HG03060 (cell line): ENCODE data around the gene VAC14.
"Not testable (repeated sequence)": the region's sequence is repeated elsewhere in the genome, so short reads cannot be mapped to it uniquely, and the experiment has no call there.

Source experiments
- ATAC-seq: cut with Tn5 transposase; IDR thresholded peaks from one replicate; pipeline ENCODE4 v1.9.1; 2021; ENCODE audit warnings: low read depth, moderate number of reproducible peaks; ENCODE audit not compliant: unreplicated experiment

The VAC14 gene

DNA sequence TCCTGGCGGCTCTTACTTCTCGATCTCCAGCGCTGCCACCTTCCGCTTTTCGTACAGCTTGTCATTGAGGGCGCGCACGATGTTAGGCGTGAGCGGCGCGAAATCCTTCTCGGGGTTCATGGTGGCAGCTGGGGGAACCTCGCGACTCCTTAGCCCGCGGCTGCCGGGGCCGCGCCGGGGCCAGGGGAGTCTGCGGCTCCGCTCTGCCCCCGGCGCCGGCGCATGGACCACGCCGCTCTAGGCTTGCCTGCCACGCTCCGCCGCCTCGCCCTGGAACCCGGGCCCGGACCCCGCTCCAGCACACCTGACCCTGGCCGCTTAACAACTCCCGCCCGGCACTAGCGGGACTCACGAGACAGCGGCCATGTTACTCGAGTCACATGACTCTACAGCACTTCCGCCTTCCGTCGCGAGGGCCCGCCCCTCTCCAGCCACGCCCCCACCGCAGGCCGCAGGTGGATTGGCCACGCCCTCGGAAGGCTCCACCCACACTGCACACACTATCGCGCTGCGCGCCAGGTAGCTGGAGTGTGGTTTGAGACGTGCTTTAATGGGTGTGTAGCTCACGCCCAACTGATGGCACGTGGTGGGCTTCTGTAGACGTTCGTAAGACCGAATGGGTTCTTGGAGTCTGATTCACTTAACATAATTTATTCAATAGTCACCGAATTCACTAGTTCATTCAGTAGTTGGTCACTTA is at the start of gene VAC14:
Gene VAC14 (minus strand): TSS at position 378 of the 700 bp plus-strand sequence. CDS start 258 bp downstream, at position 120.
- ATAC-seq: peak; percentile 87

DNA sequence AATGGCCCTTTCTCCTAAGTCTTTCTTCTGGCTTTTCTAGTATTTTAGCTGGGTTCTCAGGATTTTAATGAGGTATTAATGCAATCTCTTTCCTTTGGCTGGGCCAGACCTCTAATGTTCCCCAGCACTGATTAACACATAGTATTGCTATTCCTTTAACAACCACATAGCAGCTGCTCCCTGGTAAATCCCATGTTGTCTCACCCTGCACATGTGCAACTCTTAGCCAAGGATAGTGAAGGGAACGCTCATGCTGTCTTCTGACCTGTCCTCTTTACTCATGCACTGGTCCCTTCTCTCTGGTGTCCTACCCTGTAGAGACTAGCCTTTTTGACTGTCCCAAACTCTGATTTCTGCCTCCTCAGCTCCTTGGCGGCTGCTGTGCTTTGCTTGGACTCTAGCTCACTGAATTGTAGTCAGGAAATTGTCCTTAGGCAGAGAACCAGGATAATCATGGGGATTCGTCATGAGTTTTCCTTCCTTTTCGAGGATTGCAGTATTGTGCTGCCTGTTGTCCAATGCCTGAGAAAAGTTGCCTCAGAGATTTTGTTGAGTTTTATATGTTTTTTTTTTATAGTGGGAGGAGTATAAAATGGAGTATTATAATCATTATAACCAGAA is 22.6 kb upstream of the VAC14 start:
- ATAC-seq: not testable (repeated sequence)

DNA sequence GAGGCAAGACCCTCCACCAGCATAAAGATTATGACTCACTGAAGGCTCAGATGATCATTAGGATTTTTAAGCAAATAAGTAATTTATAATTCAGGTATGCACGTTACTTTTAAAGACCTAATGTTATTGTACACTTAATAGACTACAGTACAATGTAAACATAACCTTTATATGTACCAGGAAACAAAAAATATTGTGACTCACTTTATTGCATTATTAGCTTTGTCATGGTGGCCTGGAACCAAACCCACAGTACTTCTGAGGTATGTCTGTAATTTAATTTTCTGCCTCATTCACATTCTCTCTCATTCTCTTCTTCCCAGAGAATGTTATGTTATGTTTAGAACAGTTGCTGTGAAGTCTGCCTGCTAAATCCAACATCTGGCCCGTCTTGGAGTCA is 21.8 kb upstream of the VAC14 start:
- ATAC-seq: not testable (repeated sequence)

DNA sequence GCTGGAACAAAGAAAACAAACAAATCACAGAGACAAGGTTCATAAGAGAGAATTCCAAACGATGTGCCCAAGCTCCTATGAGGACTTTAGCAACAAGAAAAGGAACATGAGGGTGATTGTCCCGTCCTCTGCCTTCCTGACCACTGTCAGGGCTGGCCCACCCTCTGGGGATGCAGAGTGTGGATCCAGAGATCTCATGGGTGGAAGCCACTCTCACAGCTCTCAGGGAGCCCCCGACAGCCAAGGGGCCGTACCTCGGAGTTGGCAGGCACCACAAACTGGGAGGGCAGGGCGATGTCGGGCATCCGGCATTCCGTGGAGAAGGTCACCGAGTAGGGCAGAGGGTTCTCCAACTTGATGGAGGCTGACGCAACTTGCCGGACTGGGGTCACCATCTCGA is 17.1 kb upstream of the VAC14 start:
- ATAC-seq: not testable (repeated sequence)

DNA sequence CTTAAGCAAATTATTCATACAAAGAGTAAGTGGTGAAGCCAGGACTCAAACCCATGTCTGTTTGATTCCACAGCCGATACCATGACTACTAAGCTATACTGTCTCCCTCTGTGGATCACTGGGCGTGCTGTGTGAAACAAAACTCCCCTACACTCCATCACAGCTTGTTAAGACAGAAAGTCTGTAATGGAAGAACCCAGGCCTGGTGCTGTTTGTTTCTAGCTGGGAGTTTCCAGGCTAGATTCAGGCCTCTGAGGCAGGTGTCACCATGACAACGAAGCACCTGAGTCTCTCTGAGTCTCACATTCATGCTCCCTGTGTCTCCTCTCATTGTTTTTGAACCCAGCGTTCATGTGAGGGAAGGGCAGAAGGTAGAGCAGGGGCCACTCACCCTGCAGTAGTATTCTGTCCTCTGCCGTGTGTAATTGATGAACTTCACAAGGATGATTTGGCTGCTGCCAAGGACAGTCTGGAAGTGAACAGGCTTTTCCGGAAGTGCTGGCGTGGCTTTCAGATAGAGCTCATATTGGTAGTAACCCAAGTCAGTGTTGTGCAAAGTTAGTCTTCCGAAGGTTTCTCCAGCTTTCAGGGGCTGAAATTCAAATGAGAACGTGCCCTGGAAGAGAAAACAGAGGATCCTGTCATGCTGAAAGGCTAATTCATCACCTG is 8.6 kb upstream of the VAC14 start:
- no peak for ATAC-seq

DNA sequence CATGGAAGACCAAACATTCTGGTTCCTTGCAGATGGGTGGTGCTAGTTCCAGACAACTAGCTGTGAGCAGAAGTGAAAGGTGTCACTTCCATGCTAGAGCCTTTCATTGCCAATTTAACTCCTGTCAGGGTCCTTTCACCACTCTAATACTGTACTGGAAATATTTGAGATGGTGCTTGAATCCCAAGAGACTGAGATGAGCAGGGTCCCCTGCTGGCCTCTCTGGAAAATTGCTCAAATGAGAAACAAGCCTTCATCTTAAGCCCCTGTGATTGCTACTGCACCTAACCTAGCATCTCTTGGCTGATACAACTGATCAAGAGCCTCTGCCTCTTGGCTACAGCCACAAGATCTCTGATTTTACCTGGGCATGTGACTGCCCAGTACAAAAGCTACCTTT is 7.4 kb upstream of the VAC14 start:
- ATAC-seq: no peak

DNA sequence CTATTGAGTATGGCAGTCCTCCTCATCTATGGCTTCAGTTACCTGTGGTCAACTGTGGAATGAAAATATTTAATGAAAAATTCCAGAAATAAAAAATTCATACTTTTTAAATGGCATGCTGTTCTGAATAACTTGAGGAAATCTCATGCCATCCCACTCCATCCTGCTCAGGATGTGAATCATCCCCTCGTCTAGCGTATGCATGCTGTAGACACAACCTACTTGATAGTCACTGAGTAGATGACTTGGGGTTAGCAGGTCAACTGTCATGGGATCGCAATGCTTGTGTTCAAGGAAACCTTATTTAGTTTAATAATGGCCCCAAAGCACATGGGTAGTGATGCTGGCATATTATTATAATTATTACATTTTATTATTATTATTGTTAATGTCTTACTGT is 4.8 kb upstream of the VAC14 start:
- no peak for ATAC-seq

DNA sequence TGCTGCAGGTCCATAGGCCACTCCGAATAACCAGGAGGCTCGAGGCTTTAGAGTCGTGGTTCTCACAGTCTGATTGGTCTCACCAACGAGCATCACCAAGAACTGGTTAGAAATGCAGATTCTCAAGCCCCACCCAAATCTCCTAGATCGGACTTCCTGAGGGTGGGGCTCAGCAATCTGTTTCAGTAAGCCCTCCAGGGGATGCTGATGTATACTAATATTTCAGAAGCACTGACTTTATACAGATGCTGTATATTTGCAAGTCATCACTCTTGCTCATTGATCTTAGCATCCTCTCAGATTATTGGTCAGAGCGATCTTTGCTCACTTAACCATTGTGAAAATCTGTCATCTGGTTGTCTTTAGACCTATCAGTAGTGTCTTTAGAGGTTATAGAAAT is 4.4 kb upstream of the VAC14 start:
- no peak for ATAC-seq

DNA sequence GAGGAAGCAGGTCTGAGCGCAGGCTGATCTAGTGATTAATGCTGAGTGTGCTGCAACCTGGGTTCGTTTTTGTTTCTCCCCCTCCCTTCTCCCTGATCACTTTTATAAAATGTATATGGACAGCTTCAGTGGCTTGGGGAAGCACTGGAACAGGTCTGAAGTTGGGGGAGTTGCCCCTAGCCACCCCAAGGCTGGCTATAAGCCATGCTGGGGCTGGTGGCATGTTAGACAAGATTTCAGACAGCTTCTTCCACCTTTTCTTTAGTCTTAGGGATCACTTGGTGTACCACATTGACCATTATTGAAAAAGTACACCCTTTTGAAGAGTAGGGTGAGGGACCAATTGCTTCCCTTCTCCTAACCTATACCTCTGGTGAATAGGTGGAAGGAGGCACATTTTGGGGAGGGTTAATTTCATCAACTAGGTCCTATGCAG is 3.8 kb upstream of the VAC14 start:
- ATAC-seq: no peak

DNA sequence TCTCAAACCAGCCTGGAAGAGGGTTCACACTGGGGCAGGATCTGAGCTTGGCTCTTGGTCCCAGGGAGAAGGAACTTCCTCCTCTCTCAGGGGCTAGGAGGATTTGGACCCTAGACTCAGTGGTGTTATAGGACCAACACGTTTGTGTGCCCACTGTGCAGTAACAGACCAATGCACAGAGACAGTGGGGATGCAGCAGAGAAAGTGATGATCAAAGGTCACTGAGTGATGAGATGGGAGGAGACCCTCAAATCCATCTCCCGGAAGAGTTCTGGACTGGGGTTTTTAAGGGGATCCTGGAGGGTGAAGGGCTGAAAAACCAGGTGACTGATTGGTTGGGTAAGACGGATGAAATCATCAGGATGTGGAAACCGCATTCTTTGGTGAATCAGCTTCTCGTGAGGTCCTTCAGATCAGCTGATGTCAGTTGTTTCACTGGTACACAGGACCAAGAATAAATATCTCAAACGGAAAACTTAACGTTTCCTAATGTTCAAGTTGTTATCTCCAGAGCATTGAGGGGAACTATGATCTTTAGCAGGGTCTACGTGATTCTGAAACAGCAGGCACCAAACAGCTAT is 3.3 kb upstream of the VAC14 start:
- no peak for ATAC-seq

DNA sequence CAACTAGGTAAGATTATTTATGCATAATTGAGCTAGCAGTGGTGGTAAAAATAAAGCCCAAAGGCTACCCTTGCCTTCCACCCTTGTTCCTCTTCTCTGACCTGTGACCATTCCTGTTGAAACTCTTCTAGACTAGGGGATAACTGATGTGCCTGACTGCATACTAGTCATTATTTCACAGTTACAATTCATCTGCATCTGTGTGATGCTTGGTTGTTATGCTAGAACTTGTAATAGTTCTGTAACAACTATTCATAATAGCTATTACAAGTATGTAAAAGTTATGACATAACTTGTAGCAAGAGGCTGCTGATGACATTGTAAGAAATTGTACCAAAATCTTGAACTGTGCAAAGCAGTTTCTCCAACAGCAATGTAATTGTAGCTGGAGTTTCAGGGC is 2.4 kb upstream of the VAC14 start:
- ATAC-seq: no peak

DNA sequence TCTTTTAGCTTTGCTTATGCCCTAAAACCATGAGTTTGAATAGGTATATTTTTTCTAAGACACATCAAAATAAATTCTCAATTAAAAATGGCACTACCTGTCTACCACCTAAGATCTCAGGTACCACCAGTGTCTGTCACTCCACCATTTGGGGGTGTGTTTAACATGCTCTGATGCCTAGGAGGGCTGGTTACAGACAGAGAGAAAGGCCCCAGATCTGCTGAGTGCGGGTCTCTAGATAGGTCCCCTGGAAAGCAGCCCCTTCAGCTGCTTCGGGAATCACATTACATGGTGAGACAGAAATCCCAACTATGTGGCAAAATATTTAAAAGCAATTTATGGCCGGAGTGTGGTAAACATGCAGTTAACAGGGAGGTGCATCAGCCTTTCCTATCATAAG is 653 bp upstream of the VAC14 start:
- ATAC-seq: no peak

DNA sequence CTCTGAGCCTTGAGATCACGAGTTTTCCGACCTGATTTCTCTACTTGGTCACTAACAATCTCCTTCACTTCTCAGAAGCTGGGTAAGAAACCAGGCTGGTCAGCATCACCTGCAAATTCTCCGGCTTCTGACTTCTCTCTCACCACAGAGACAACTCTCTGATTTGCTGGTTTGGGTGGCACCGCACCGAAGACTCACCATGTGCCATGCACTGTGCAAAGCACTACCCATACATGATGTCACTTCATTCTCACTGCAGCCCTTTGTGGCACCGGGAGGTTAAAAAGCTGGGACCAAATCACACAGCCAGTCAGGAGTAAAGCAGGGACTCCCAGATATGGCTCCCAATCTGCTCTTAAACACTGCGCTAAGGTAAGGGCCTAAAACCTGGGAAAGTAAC is 647 bp downstream of the VAC14 start:
- ATAC-seq: no peak

DNA sequence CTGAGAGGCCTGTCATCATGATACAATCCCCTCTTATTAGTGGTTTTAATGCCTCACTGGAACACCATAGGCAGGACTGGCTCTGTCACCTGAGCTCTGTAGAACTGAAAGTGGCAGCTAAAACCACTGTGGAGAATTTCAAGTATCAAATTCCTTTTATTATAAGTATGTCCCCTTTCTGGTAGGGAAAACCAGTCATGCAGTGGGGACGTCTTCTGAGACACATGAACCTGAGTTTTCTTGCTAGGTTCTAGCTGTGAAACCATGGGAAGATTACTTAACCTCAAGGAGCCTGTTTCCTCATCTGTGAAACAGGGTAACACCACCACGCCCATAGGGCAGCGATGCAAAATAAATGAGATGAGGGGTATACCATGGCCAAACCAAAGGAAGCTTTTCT is 4.7 kb downstream of the VAC14 start:
- ATAC-seq: no peak

DNA sequence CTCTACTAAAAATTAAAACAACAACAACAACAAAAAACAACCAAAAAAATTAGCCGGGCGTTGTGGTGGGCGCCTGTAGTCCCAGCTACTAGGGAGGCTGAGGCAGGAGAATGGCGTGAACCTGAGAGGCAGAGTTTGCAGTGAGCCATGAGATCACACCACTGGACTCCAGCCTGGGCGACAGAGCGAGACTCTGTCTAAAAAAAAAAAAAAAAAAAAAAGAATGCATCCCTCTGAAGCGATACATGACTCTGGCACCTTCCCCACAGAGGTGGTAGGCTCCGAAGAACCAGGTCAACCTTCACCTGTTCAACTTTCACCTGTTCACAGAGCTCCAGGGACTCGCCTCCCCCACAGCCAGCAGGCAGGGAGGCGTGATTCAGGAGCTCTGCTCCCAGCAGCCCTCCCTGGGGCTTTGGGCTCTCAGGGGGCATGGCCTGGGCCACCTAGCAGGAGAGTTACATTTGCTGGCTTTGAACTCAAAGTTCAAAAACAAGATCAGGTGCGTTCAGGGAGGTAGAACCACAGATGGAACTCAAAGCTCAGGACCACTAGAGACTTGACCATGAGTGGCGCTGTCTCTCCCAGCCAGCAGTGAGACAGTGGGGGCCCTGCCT is 5.6 kb downstream of the VAC14 start:
- ATAC-seq: no peak

DNA sequence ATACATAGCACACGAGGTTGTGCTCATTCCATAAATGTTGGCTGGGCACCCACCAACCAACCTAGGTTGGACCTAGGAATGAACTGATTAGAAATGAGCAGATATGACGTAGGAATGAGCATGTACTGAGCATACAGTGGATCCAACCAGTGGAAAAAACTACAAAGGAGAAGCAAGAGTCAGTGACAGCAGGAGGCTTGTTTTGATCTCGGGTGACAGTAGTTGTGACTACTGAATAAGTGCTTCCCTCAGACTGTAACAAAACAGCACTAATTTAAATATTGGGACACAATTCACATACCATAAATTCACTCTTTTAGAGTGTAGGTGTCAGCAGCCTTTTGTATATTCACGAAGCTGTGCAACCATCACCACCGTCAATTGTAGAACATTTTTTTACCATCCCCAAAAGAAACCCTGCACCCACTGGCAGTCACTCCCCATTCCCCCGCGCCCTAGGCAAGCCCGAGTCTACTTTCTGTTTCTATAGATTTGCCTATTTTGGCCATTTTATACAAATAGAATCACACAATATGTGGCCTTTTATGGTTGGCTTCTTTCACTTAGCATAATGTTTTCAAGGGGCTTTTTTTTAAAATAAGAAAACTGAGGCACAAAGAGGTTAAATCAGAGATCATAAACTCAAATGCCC is 7.0 kb downstream of the VAC14 start:
- peak; percentile 35 for ATAC-seq

DNA sequence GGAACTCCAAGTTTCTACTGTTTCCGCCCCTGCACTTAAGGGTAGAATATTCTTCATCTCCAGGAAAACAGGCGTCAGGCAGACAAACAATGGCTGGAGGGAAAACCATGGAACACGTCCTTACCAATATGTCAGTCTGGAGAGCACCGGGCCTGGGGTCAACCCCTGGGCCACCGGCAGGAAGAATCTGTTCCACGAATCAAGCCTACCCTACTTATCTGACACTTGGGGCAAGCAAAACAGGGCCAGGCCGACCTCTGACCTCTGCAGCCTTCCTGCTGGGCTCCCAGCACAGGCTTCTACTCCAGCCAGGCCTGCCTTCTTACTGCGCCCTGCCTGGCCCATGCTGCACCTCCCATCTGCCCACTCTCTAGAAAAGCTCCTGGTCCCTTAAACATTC is 10.1 kb downstream of the VAC14 start:
- no peak for ATAC-seq

DNA sequence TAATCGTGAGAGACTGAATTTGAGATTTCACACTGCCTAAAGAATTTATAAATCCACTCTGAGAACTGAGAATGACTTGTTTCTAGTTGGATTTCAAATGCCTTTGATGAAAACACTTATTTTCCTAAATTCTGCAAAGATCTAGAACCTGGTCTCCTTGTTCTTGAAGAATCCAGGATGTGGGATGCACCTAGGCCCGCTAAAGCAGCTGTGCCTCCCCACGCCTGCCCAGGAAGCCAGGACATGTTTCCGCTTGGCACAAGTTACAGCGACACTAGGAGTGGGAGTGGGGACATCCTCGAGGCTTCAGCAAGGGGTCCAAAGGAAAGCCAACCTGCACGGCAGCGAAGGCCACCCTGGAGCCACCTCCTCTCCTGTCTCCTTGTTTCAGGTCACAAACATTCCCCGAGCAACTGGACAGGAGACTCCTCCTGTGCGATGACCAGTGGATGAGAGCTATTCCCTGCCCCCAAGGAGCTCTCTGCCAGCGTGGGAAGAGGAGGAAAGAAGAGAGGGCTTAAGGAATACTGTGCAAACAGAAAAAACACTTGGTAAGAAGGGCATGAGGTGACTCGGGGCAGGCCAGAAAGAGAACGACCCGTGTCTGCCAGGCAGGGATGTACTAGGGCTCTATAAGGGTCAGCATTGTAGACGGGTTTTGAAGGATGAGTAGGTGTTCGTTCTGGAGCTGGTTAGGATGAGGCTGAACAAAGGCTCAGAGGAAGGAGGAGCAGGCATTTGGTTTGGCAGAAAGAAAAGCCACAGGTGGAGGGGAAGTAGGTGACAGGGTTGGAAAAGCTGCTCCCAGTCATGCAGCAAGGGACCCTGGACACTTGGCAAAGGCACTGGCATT is 11.1 kb downstream of the VAC14 start:
- ATAC-seq: no peak

DNA sequence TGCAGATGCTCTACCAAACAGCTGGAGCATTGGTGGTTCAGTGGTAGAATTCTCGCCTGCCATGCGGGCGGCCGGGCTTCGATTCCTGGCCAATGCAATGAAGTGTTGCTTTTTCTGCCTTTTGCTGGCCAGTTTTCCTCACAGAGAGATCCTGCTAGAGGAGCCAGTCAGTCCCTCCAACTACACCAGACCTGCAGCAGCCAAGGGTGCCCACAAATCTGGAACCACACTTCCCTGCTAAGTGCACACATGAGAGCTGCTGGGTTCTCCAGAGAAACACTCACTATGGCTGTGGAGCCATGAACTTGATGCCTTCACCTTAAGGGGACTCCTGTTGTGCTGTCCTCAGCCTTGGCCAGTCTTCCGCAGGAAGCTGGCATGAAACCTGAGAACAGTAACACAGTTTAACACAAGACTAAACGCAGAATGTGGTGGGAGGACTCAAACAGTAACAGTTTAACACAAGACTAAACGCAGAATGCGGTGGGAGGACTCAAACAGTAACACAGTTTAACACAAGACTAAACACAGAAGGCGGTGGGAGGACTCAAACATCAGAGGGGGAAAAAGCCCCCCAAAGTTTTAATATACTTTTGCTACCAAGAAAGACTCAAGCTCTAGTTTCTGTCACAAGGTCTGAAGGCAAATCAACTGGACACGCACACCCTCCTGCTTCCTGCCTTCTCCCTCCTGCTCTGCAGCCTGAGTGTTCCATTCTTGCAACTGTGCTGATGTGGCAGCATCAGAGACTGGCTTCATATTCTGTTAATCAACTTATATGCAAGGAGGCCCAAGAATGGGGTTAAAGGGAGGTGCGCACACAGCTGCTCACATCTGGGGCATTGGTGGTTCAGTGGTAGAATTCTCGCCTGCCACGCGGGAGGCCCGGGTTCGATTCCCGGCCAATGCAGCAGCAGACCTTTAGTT is 12.0 kb downstream of the VAC14 start:
- no peak for ATAC-seq
